GM12874 (cell line): ENCODE data around the gene CUBN.

Source experiments
- CTCF ChIP-seq: IDR thresholded peaks from 2 replicates; pipeline ENCODE4 v1.5.1; 2011; ENCODE audit warnings: low read depth, mild to moderate bottlenecking, control low read depth, low read length, moderate library complexity; ENCODE audit not compliant: insufficient read depth

Gene CUBN

GRCh38 chr10:16943295-16944285 lies 186.0 kb downstream of the CUBN start:
- TF ChIP-seq CTCF, result no peak

DNA sequence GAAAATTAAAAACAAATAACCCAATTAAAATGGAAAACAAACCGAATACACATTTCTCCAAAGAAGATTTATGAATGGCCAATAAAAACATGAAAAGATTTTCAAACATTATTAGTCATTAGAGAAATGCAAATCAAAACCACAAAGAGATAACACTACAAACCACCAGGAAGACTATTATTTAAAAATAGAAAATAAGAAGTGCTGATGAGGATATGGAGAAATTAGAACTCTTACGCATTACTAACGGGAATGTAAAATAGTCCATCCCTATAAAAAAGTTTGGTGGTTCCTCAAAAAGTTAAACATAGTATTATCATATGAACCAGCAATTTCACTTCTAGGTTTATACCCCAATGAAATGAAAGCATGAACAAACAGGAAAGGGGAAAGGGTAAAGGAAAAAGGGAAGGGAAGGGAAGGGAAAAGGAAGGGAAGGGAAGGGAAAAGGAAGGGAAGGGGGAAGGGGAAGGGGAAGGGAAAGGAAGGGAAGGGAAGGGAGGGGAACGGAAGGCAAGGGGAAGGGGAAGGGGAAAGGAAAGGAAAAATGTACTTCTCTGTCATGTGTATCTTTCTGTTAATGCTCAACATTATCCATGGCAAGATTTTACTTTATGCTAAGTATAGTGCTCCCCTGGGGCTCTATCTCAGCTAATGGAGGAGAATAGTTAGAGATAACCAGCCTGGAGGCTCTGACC lies 187.1 kb downstream of the CUBN start:
- TF ChIP-seq CTCF, result no peak

GRCh38 chr10:16941870-16942269 lies 187.7 kb downstream of the CUBN start:
- TF ChIP-seq CTCF, result no peak

DNA sequence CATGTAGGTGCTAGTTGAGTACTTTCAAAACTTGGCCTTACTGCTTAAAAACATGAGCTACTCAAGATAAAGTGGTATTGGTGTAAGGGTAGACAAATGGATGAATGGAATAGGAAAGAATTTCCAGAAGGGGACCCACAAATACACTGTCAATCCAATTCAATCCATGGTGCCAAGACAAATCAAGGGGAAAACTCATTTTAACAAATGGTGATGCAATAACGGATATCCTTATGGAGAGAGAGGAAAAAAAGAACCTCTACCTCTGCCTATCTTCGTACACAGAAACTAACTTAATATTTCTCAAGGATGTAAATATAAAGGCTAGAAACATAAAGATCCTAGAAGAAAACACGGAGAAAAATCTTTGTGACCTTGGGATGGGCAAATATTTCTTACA lies 188.5 kb downstream of the CUBN start:
- TF ChIP-seq CTCF, result no peak

GRCh38 chr10:16938952-16939351 lies 190.7 kb downstream of the CUBN start:
- no peak for TF ChIP-seq CTCF

GRCh38 chr10:16934461-16934860 lies 195.2 kb downstream of the CUBN start:
- no peak for TF ChIP-seq CTCF

DNA sequence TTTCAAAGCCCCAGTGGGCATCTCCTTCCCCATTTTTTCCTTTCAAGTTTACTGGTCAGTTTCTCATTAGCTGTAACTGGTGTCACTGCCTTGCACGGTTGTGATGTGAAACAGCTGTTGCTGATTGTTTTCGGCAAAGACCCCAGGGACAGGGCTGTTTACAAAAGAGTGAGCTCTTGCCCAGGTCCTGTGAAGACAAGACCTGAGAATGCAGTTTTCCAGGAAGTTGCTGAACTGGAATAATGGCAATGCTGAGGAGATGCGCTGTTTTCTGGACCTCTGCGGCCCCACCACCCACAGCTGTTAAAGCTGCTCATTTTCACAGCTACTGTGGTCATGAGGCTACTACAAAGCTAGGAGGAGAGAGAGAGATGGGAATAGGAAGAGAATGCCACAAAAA lies 195.8 kb downstream of the CUBN start:
- no peak for TF ChIP-seq CTCF
